Gastroesophageal sphincter (tissue), 4 donors: ENCODE measurements around the gene SMCO4. TPM values are rescaled to one million over a fixed set of nuclear protein-coding genes. Genes with fewer than 3 reads are reported as not detected.
"Not testable (repeated sequence)": the region's sequence is repeated elsewhere in the genome, so short reads cannot be mapped to it uniquely, and the experiment has no call there.

ENCODE experiments used
- ATAC-seq: fragments of 150-250 bp; one replicate; pipeline ENCODE4 v1.9.1; 2016; ENCODE audit warnings: mild to moderate bottlenecking, moderate library complexity
- H3K27ac ChIP-seq, 4 donors: fragments of 200-600 bp; sonication (generic) in 3 of 4; 1 replicate in 3 of 4; 2 replicates in 1 of 4; pipeline ENCODE4 v1.5.1; 2016 to 2019
- H3K27me3 ChIP-seq: fragments of 200-600 bp; sonication (generic); one replicate; pipeline ENCODE4 v1.5.1; 2019
- H3K36me3 ChIP-seq, 2 donors: fragments of 200-600 bp; sonication (generic); one replicate each; pipeline ENCODE4 v1.5.1; 2019; ENCODE audit warnings: control low read depth in 1 of 2
- H3K4me1 ChIP-seq, 3 donors: fragments of 200-600 bp; sonication (generic); 1 replicate in 2 of 3; 2 replicates in 1 of 3; pipeline ENCODE4 v1.5.1; 2016 to 2019; ENCODE audit warnings: control low read depth in 2 of 3
- H3K4me3 ChIP-seq, 2 donors: fragments of 200-600 bp; sonication (generic); one replicate each; pipeline ENCODE4 v1.5.1; 2019; ENCODE audit warnings: mild to moderate bottlenecking in 1 of 2, moderate library complexity in 1 of 2
- H3K9me3 ChIP-seq, 3 donors: fragments of 200-600 bp; sonication (generic); one replicate each; pipeline ENCODE4 v1.5.1; 2017 to 2019; ENCODE audit warnings: control low read depth in 2 of 3
- EP300 ChIP-seq: sonication (generic); formaldehyde crosslinking; IDR thresholded peaks from one replicate; pipeline ENCODE4 v1.6.1; 2017; ENCODE audit warnings: antibody characterized with exemption, mild to moderate bottlenecking
- POLR2A ChIP-seq, 2 donors: fragments of 450-650 bp; IDR thresholded peaks; one replicate each; pipeline ENCODE4 v1.6.1; 2017; ENCODE audit warnings: antibody characterized with exemption in 2 of 2, mild to moderate bottlenecking in 2 of 2, moderate library complexity in 1 of 2
- POLR2AphosphoS5 ChIP-seq: sonication (generic); formaldehyde crosslinking; IDR thresholded peaks from one replicate; pipeline ENCODE4 v1.6.1; 2017; ENCODE audit warnings: antibody characterized with exemption
- WGBS, 2 donors: methylation state at CpG; one replicate each; pipeline ENCODE4 v1.1.5; 2018; ENCODE audit warnings: low coverage in 1 of 2; 5-methylcytosine and 5-hydroxymethylcytosine counted together
- total RNA-seq, 4 donors: library from RNA; depleted of rRNA; stranded (reverse); fragments of >200 nt; gene quantifications; one replicate each; pipeline ENCODE4 v1.1.0, GENCODE V29; 2016
- TF ChIP-seq, protein P1 (sequence below), 4 experiments: fragments of 200-600 bp in 2 of 4; fragments of 450-650 bp in 2 of 4; sonication (generic) in 1 of 4; IDR thresholded peaks; one replicate each; pipeline ENCODE4 v1.5.1; 2017 to 2019; ENCODE audit warnings: antibody characterized with exemption in 4 of 4, mild to moderate bottlenecking in 2 of 4, moderate library complexity in 2 of 4

The SMCO4 gene
- total RNA-seq, 4 donors from 2014 or later = 5.6 to 15.5 (median 11.6) TPM

DNA sequence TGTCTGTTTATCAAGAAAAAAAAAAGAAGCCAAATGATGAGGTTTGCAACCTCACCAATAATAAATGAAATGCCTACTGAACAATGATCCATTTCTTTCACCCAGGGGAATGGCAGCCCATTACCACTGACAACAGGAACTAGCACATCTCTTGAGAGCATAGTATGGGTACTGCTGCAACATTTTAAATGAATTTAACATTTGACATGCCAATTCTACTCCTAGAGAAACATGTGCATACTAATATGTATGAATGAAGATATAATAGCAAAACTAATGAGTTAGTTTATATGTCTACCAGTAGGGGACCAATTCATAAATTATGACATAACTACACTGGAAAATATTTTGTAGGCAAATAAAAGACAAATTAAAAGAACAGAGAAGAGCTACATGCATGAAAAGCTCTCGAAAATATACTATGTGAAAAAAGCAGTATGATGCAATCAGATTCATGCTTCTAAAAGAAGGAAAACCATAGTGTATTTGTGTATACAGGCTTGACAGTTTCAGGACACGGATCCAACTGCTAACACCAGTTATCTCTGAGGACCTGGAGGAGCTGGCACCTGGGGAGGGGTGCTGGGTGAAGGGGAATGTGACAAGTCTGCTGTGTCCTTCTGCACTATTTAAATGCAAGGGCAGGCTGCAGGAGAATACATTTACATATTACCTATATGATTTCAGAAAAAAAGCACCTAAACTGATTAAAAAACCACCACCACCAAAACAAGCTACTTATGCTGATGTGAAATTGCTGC, 6.9 kb downstream of the SMCO4 start:
- Histone ChIP-seq H3K36me3 (no peaks in the 10 kb centered on the region), H3K27me3 (no peaks in the 10 kb centered on the region), H3K4me3 (no peak overlapping the region), H3K9me3 (no peaks in the 10 kb centered on the region), H3K27ac (peak overlapping the region in 1 of 4 donors; percentile 72), H3K4me1 (peaks cover 0 to 38% (median 0%) of the 10 kb centered on the region in 3 donors)
- TF ChIP-seq EP300 = no peak
- TF ChIP-seq POLR2AphosphoS5 = no peak
- TF ChIP-seq POLR2A (IDR thresholded peaks at IDR 0.05) = no peak
- TF ChIP-seq, protein P1, sequence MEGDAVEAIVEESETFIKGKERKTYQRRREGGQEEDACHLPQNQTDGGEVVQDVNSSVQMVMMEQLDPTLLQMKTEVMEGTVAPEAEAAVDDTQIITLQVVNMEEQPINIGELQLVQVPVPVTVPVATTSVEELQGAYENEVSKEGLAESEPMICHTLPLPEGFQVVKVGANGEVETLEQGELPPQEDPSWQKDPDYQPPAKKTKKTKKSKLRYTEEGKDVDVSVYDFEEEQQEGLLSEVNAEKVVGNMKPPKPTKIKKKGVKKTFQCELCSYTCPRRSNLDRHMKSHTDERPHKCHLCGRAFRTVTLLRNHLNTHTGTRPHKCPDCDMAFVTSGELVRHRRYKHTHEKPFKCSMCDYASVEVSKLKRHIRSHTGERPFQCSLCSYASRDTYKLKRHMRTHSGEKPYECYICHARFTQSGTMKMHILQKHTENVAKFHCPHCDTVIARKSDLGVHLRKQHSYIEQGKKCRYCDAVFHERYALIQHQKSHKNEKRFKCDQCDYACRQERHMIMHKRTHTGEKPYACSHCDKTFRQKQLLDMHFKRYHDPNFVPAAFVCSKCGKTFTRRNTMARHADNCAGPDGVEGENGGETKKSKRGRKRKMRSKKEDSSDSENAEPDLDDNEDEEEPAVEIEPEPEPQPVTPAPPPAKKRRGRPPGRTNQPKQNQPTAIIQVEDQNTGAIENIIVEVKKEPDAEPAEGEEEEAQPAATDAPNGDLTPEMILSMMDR (IDR thresholded peaks at IDR 0.05) = no peak
- ATAC-seq = no peak
- 52 to 65% methylated on average over 2 of the region's 2 CpGs for WGBS, 2 donors

DNA sequence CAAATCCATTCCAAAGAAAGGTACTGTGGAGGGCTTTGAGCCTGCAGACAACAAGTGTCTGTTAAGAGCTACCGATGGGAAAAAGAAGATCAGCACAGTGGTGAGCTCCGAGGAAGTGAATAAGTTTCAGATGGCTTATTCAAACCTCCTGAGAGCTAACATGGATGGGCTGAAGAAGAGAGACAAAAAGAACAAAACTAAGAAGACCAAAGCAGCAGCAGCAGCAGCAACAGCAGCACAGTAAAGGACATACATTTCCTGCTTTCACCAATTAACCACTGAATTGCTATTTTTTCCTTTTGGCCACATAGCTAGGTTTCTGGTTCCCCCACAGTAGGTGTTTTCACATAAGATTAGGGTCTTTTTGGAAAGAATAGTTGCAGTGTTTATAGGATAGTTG, 7.6 kb downstream of the SMCO4 start:
- ATAC-seq, H3K9me3 ChIP-seq, H3K27ac ChIP-seq, H3K27me3 ChIP-seq, H3K4me3 ChIP-seq, H3K36me3 ChIP-seq: not testable (repeated sequence)
- 91 to 100% methylated on average over 1 to 2 of the region's 2 CpGs for WGBS, 2 donors
- H3K4me1 ChIP-seq = peaks cover 0 to 34% (median 1%) of the 10 kb centered on the region in 3 donors

DNA sequence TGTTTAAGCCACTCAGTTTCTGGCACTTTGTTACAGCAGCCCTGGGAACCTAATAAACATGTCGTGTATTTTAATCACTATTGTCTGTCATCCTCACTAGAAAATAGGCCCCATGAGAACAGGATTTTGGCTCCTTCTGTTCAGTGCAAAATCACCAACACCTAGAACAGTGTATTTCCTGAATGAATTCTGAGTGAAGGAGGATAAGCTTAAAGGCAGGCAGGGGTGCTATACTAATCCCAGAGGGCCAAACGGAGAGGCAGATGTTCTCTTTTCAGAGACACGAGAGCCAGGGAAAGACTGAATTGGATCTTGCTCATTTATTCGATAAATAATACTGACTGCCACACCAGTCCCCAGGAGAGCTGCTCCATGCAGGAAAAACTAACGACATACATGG, 10.4 kb downstream of the SMCO4 start:
- H3K36me3 ChIP-seq = no peaks in the 10 kb centered on the region
- H3K9me3 ChIP-seq = no peaks in the 10 kb centered on the region
- H3K27ac ChIP-seq = no peak overlapping the region
- H3K4me3 ChIP-seq = no peak overlapping the region
- TF ChIP-seq, protein P1 (IDR thresholded peaks at IDR 0.05) = no peak
- TF ChIP-seq POLR2AphosphoS5 = no peak
- TF ChIP-seq POLR2A (IDR thresholded peaks at IDR 0.05) = no peak
- TF ChIP-seq EP300 = no peak
- no peaks in the 10 kb centered on the region for H3K27me3 ChIP-seq
- no peak for ATAC-seq
- H3K4me1 ChIP-seq = peaks cover 0 to 48% (median 19%) of the 10 kb centered on the region in 3 donors
- 44 to 77% methylated on average over 3 to 5 of the region's 5 CpGs for WGBS, 2 donors

DNA sequence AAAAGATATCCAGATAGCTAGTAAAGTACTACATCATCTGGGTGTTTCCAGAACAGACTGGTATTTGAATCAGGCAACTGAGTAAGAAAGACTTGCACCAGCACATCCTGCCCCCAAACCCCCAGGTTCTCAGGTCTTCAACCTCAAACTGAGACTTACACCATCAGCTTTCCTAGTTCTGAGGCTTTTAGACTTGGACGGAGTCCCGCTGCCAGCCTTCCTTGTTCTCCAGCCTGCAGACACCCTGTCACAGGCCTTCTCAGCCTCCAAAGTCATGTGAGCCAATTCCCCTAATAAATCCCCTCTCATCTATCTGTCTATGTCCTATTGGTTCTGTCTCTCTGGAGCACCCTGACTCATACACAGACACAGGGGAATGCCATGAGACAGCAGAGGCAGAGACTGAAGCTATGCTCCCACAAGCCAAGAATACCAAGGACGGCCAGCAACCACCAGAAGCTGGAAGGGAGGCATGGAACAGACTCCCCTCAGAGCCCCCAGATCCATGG, 10.9 kb downstream of the SMCO4 start:
- Histone ChIP-seq H3K27ac (no peak overlapping the region), H3K27me3 (no peaks in the 10 kb centered on the region), H3K4me1 (peaks cover 0 to 43% (median 19%) of the 10 kb centered on the region in 3 donors), H3K36me3 (no peaks in the 10 kb centered on the region), H3K4me3 (no peak overlapping the region), H3K9me3 (no peaks in the 10 kb centered on the region)
- ATAC-seq = no peak
- TF ChIP-seq POLR2A (IDR thresholded peaks at IDR 0.05) (no peak), POLR2AphosphoS5 (no peak), EP300 (no peak)
- TF ChIP-seq, protein P1 (IDR thresholded peaks at IDR 0.05) = no peak
- 95% methylated on average over 2 of the region's 3 CpGs; no CpG with 5 or more reads in 1 of the 2 donors for WGBS, 2 donors

DNA sequence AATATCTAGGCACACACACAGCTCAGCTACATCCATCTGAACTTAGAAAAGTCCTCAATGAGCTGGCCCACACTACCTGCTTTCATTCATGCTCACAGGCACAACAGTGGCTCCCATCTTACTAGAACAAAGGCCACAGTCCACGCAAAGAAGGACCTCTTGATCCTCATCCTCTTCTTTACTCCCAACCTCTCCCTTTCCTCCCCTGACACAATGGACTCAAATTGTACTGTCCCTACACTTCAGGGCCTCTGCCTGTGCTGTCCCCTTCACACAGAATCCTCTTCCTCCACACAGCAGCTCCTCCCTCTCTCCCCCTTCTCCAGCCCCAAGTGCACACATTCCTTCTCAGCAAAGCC, 12.7 kb downstream of the SMCO4 start:
- Histone ChIP-seq H3K27ac (peak overlapping the region in 3 of 4 donors; percentile 67 to 76 (median 68)), H3K9me3 (no peaks in the 10 kb centered on the region), H3K4me3 (no peak overlapping the region), H3K36me3 (no peaks in the 10 kb centered on the region), H3K4me1 (peaks cover 0 to 37% (median 19%) of the 10 kb centered on the region in 3 donors), H3K27me3 (no peaks in the 10 kb centered on the region)
- TF ChIP-seq POLR2AphosphoS5 (no peak), POLR2A (IDR thresholded peaks at IDR 0.05) (no peak), EP300 (no peak)
- TF ChIP-seq, protein P1 (IDR thresholded peaks at IDR 0.05) = no peak
- ATAC-seq = no peak
- 73 to 86% methylated on average over 1 of the region's 1 CpG for WGBS, 2 donors
